ENCODE data around the gene KANK4.

- TF ChIP-seq CTCF (conservative IDR thresholded peaks at IDR 0.05; ENCODE audit: low read length) (no peak), EZH2phosphoT487 (IDR thresholded peaks at IDR 0.05; ENCODE audit: borderline replicate concordance, low read depth, low read length) (no peak)
Measured at GRCh38 chr1:62274496-62275485, 44.4 kb downstream of the KANK4 start.
